Stomach (tissue), 9 donors: ENCODE measurements around the gene LRTM2. TPM values are rescaled to one million over a fixed set of nuclear protein-coding genes. Genes with fewer than 3 reads are reported as not detected.
A peak's percentile ranks its signal among the peaks of the same experiment; 100 is the strongest.

Experiments
- DNase-seq, 2 donors: peaks; one replicate each; pipeline versions ENCODE4 v3.0.0 to v3.0.0-alpha.2; 2013 to 2019
- H3K27ac ChIP-seq, 5 donors: fragments of 200-600 bp in 4 of 5; sonication (generic) in 4 of 5; one replicate each; pipeline ENCODE4 v1.5.1; 2013 to 2019; ENCODE audit warnings: mild to moderate bottlenecking in 1 of 5, moderate library complexity in 1 of 5
- H3K27me3 ChIP-seq, 3 donors: fragments of 200-600 bp; sonication (generic); one replicate each; pipeline ENCODE4 v1.5.1; 2017 to 2019; ENCODE audit warnings: mixed run types in 1 of 3
- H3K36me3 ChIP-seq, 4 donors: fragments of 200-600 bp; sonication (generic); 1 replicate in 3 of 4; 2 replicates in 1 of 4; pipeline ENCODE4 v1.5.1; 2016 to 2019
- H3K4me1 ChIP-seq, 4 donors: fragments of 200-600 bp; sonication (generic); one replicate each; pipeline ENCODE4 v1.5.1; 2016 to 2019
- H3K4me3 ChIP-seq, 4 donors: fragments of 200-600 bp; sonication (generic) in 3 of 4; one replicate each; pipeline ENCODE4 v1.5.1; 2016 to 2019; ENCODE audit warnings: mild to moderate bottlenecking in 1 of 4
- H3K9me3 ChIP-seq, 4 donors: fragments of 200-600 bp; sonication (generic); one replicate each; pipeline ENCODE4 v1.5.1; 2016 to 2019
- EP300 ChIP-seq: sonication (generic); formaldehyde crosslinking; IDR thresholded peaks from one replicate; pipeline ENCODE4 v1.6.1; 2017; ENCODE audit warnings: antibody characterized with exemption
- POLR2A ChIP-seq, 4 donors: fragments of 450-650 bp; IDR thresholded peaks; one replicate each; pipeline ENCODE4 v1.6.1; 2016; ENCODE audit warnings: antibody characterized with exemption in 4 of 4, control low read depth in 2 of 4, mild to moderate bottlenecking in 1 of 4, moderate library complexity in 1 of 4
- POLR2AphosphoS5 ChIP-seq, 3 donors: sonication (generic); formaldehyde crosslinking; IDR thresholded peaks; one replicate each; pipeline ENCODE4 v1.6.1; 2016; ENCODE audit warnings: antibody characterized with exemption in 3 of 3
- whole genome bisulfite sequencing, 5 donors: extraction: QIAGEN DNeasy Blood & Tissue Kit in 3 of 5; methylation state at CpG; one replicate each; pipeline versions ENCODE4 v1.1.5 to v1.1.7; 2013 to 2018; 5-methylcytosine and 5-hydroxymethylcytosine counted together
- intact Hi-C: fragments of 100-400 bp; cut with DNase I; formaldehyde crosslinking; loops from one replicate; pipeline ENCODE4 v1.15.1; 2023; ENCODE audit warnings: low total_unique reads
- polyA plus RNA-seq, 3 donors: library from polyadenylated mRNA; stranded (reverse); fragments of 200-250 nt; gene quantifications; one replicate each; pipeline ENCODE4 v1.2.3, GENCODE V29; 2013
- total RNA-seq, 5 donors: library from RNA; depleted of rRNA; stranded (reverse); fragments of >200 nt; gene quantifications; one replicate each; pipeline versions ENCODE4 v1.1.0 to v1.2.3, GENCODE V29; 2014 to 2016
- TF ChIP-seq, protein P1 (sequence below), 7 experiments: fragments of 450-650 bp in 4 of 7; fragments of 200-600 bp in 3 of 7; sonication (generic) in 3 of 7; IDR thresholded peaks; one replicate each; pipeline ENCODE4 v1.5.1; 2016 to 2019; ENCODE audit warnings: antibody characterized with exemption in 7 of 7, control low read depth in 2 of 7, mild to moderate bottlenecking in 1 of 7
- donor health status: healthy with polysubstance abuse.
- donor health status: Bipolar disorder and iron deficiency.
- donor health status: healthy.

The LRTM2 gene
- total and polyA plus RNA-seq, 8 donors: 0.03 TPM; not detected in 7

- no peak for DNase-seq
- no peak overlapping the region for H3K4me3 ChIP-seq
- peak overlapping the region in 1 of 5 donors; percentile 18 for H3K27ac ChIP-seq
- no peaks in the 10 kb centered on the region for H3K27me3 ChIP-seq
- H3K36me3 ChIP-seq: peaks cover 0 to 3% (median 1%) of the 10 kb centered on the region in 4 donors
- WGBS, 5 donors: 89 to 93% (median 91%) methylated on average over 23 to 26 of the region's 26 CpGs
- peaks cover 19 to 46% (median 36%) of the 10 kb centered on the region in 4 donors for H3K4me1 ChIP-seq
- TF ChIP-seq, protein P1, sequence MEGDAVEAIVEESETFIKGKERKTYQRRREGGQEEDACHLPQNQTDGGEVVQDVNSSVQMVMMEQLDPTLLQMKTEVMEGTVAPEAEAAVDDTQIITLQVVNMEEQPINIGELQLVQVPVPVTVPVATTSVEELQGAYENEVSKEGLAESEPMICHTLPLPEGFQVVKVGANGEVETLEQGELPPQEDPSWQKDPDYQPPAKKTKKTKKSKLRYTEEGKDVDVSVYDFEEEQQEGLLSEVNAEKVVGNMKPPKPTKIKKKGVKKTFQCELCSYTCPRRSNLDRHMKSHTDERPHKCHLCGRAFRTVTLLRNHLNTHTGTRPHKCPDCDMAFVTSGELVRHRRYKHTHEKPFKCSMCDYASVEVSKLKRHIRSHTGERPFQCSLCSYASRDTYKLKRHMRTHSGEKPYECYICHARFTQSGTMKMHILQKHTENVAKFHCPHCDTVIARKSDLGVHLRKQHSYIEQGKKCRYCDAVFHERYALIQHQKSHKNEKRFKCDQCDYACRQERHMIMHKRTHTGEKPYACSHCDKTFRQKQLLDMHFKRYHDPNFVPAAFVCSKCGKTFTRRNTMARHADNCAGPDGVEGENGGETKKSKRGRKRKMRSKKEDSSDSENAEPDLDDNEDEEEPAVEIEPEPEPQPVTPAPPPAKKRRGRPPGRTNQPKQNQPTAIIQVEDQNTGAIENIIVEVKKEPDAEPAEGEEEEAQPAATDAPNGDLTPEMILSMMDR (IDR thresholded peaks at IDR 0.05): no peak
- TF ChIP-seq POLR2AphosphoS5 (IDR thresholded peaks at IDR 0.05): no peak
- no peak for TF ChIP-seq EP300
- no peak for TF ChIP-seq POLR2A (IDR thresholded peaks at IDR 0.05)
- H3K9me3 ChIP-seq: no peaks in the 10 kb centered on the region
- intact Hi-C loops: loop anchor here (5.0 to 10.0 kb wide), 2 partner anchors 141 to 241 kb away; no protein-coding TSS in a partner anchor
Observed at GRCh38 chr12:1793426-1794210, 26.7 kb upstream of the LRTM2 start.

GRCh38 chr12:1794440-1795090 lies 25.8 kb upstream of the LRTM2 start:
- no peaks in the 10 kb centered on the region for H3K27me3 ChIP-seq
- no peak overlapping the region for H3K4me3 ChIP-seq
- DNase-seq: no peak
- H3K9me3 ChIP-seq: no peaks in the 10 kb centered on the region
- H3K27ac ChIP-seq: peak overlapping the region in 1 of 5 donors; percentile 5
- H3K4me1 ChIP-seq: peaks cover 19 to 46% (median 36%) of the 10 kb centered on the region in 4 donors
- 69 to 90% (median 81%) methylated on average over 15 of the region's 15 CpGs for WGBS, 5 donors
- H3K36me3 ChIP-seq: peaks cover 0 to 3% (median 0%) of the 10 kb centered on the region in 4 donors
- intact Hi-C loops: loop anchor here (5.0 to 10.0 kb wide), 3 partner anchors 142 to 240 kb away; no protein-coding TSS in a partner anchor
- no peak for TF ChIP-seq EP300
- TF ChIP-seq, protein P1 (IDR thresholded peaks at IDR 0.05): no peak
- TF ChIP-seq POLR2A (IDR thresholded peaks at IDR 0.05): no peak
- TF ChIP-seq POLR2AphosphoS5 (IDR thresholded peaks at IDR 0.05): no peak

DNA sequence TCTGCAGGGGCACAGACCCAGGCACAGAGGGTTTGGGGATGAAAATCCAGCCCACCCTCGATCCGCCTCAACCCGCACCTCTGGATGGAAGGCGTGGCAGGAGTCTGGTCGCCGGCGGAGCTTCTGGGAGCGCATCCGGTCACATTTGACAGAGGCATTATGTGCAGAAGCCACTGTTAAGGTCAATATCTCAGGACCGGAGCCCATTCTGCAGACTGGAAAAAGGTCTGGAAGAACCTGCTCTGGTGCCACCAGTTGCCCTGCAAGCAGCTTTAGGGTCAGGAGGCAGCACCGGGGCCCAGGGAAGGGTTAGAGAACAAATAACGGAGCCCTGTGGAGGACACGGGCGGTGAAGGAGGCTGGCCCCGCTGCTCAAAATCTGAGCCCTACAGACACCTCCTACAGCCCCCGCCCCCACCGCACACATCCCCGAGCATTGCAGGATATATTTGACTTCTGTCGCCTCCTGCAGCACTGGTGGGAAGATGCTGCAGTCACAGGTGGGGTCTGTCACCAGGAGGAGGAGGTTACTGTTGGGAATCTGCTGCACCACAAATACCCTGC lies 25.1 kb upstream of the LRTM2 start:
- WGBS, 5 donors: 43 to 63% (median 47%) methylated on average over 15 to 19 of the region's 19 CpGs
- intact Hi-C loops: loop anchor here (5.0 to 10.0 kb wide), 2 partner anchors 142 to 239 kb away; no protein-coding TSS in a partner anchor
- no peaks in the 10 kb centered on the region for H3K27me3 ChIP-seq
- peaks cover 0 to 3% (median 0%) of the 10 kb centered on the region in 4 donors for H3K36me3 ChIP-seq
- TF ChIP-seq EP300 (no peak), POLR2AphosphoS5 (IDR thresholded peaks at IDR 0.05) (no peak)
- TF ChIP-seq, protein P1 (IDR thresholded peaks at IDR 0.05): no peak
- H3K4me1 ChIP-seq: peaks cover 19 to 45% (median 36%) of the 10 kb centered on the region in 4 donors
- peak overlapping the region in 3 of 4 donors; percentile 4 to 74 (median 58) for H3K4me3 ChIP-seq
- H3K9me3 ChIP-seq: no peaks in the 10 kb centered on the region
- H3K27ac ChIP-seq: peak overlapping the region in 4 of 5 donors; percentile 46 to 92 (median 89)
- no peak for DNase-seq
